Left lung (tissue), 10 donors: Measurements from ENCODE around the gene SCN1A. TPM values are rescaled to one million over a fixed set of nuclear protein-coding genes. Genes with fewer than 3 reads are reported as not detected.
"Not testable (repeated sequence)": the region's sequence is repeated elsewhere in the genome, so short reads cannot be mapped to it uniquely, and the experiment has no call there.

Experiments used
- ATAC-seq: fragments of 200-7000 bp; cut with Tn5 transposase; one replicate; pipeline ENCODE4 v1.9.1; 2020; ENCODE audit warnings: moderate library complexity
- DNase-seq, 4 donors: peaks; one replicate each; pipeline ENCODE4 v3.0.0-alpha.2; 2013 to 2020
- H3K27ac ChIP-seq, 2 donors: fragments of 200-600 bp; sonication (generic) in 1 of 2; one replicate each; pipeline versions ENCODE4 v1.5.0 to v1.8.0; 2020 to 2021
- H3K27me3 ChIP-seq, 2 donors: fragments of 200-600 bp; sonication (generic) in 1 of 2; one replicate each; pipeline versions ENCODE4 v1.5.0 to v1.8.0; 2020 to 2021
- H3K36me3 ChIP-seq, 2 donors: fragments of 200-600 bp; sonication (generic) in 1 of 2; one replicate each; pipeline versions ENCODE4 v1.5.0 to v1.8.0; 2020 to 2021
- H3K4me1 ChIP-seq, 2 donors: fragments of 200-600 bp; one replicate each; pipeline ENCODE4 v1.8.0; 2021
- H3K4me3 ChIP-seq, 2 donors: fragments of 200-600 bp; sonication (generic) in 1 of 2; one replicate each; pipeline versions ENCODE4 v1.5.0 to v1.8.0; 2020 to 2021; ENCODE audit warnings: mild to moderate bottlenecking in 1 of 2
- H3K9me3 ChIP-seq, 2 donors: fragments of 200-600 bp; sonication (generic) in 1 of 2; one replicate each; pipeline versions ENCODE4 v1.5.0 to v1.8.0; 2020 to 2021
- intact Hi-C, 2 donors: fragments of 100-400 bp; cut with DNase I; formaldehyde crosslinking; loops; one replicate each; pipeline versions ENCODE4 v1.11.2 to v1.14.2; 2022
- polyA plus RNA-seq, 6 donors: library from polyadenylated mRNA; unstranded; fragments of 120-200 nt; gene quantifications; one replicate each; pipeline ENCODE4 v1.2.1, GENCODE V29; 2013; ENCODE audit not compliant: insufficient read length in 6 of 6
- total RNA-seq, 2 donors: library from RNA; stranded (reverse); fragmentation: NEBNext Ultra II Directional; extraction: Animal tissue kit (Norgen Biotek cat#: 25700); gene quantifications; one replicate each; pipeline ENCODE4 v1.2.1, GENCODE V29; 2021
- TF ChIP-seq, protein P1 (sequence below), 2 donors: fragments of 200-600 bp; sonication (generic) in 1 of 2; IDR thresholded peaks; one replicate each; pipeline versions ENCODE4 v1.5.0 to v1.8.0; 2021; ENCODE audit warnings: antibody characterized with exemption in 2 of 2
- donor health status: DM: no; HTN: yes; CAD: no.
- donor health status: DM: no; HTN: no; CAD: no.

Gene SCN1A
- total and polyA plus RNA-seq, 8 donors = 0.60 to 18.0 (median 1.5) TPM

DNA sequence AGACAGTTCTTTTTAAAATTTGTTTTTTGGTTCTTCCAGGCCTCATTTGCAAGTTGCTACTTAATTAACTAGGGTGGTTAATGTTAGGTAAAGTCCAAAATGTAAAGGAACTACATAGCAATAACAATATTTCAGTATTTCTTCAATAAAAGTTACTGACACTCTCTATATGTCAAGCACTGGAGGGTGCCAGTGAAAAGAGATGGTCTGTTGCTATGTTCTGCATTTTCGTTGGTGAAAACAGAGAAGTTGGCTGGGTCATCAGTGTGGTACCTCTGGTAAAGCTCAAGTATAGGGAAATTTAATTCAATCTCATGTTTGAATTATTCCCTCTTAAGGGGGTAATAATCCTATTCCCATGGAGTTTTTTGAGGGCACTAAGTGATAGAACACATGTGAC lies 16.3 kb upstream of the SCN1A start:
- Histone ChIP-seq H3K36me3 (no peaks in the 10 kb centered on the region), H3K27me3 (no peaks in the 10 kb centered on the region), H3K27ac (no peak overlapping the region), H3K4me1 (no peaks in the 10 kb centered on the region), H3K4me3 (no peak overlapping the region), H3K9me3 (no peaks in the 10 kb centered on the region)
- ATAC-seq (no peak), DNase-seq (peak in 2 of 4 donors; percentile 33 to 58)
- intact Hi-C loops = no loop called here
- TF ChIP-seq, protein P1, sequence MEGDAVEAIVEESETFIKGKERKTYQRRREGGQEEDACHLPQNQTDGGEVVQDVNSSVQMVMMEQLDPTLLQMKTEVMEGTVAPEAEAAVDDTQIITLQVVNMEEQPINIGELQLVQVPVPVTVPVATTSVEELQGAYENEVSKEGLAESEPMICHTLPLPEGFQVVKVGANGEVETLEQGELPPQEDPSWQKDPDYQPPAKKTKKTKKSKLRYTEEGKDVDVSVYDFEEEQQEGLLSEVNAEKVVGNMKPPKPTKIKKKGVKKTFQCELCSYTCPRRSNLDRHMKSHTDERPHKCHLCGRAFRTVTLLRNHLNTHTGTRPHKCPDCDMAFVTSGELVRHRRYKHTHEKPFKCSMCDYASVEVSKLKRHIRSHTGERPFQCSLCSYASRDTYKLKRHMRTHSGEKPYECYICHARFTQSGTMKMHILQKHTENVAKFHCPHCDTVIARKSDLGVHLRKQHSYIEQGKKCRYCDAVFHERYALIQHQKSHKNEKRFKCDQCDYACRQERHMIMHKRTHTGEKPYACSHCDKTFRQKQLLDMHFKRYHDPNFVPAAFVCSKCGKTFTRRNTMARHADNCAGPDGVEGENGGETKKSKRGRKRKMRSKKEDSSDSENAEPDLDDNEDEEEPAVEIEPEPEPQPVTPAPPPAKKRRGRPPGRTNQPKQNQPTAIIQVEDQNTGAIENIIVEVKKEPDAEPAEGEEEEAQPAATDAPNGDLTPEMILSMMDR (IDR thresholded peaks at IDR 0.05) = no peak

DNA sequence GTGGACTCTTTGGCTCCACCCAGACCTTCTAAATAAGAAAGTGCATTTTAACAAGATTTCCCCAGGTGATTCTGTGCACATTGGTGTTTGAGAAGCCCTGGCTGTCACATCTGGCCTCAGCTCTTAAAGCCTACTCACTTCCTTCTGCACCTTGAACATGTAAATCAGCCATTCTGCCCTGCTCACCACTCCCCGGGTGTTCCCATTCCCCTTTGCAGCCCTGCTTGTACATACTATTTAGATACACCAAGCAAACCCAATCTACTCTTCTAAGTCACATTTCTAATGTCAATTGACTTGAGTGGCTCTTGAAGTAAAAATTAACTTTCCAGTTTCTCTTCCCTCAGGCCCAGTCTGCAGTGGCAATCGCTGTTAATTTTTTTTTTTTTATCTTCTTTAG lies 13.1 kb upstream of the SCN1A start:
- Histone ChIP-seq H3K36me3 (no peaks in the 10 kb centered on the region), H3K27ac (peak overlapping the region; percentile 7 to 56), H3K9me3 (no peaks in the 10 kb centered on the region), H3K4me3 (no peak overlapping the region), H3K4me1 (no peaks in the 10 kb centered on the region), H3K27me3 (peaks cover 0 to 7% of the 10 kb centered on the region in 2 donors)
- intact Hi-C loops = no loop called here
- DNase-seq (peak in 2 of 4 donors; percentile 39 to 57), ATAC-seq (peak; percentile 95)
- TF ChIP-seq, protein P1 (IDR thresholded peaks at IDR 0.05) = no peak

DNA sequence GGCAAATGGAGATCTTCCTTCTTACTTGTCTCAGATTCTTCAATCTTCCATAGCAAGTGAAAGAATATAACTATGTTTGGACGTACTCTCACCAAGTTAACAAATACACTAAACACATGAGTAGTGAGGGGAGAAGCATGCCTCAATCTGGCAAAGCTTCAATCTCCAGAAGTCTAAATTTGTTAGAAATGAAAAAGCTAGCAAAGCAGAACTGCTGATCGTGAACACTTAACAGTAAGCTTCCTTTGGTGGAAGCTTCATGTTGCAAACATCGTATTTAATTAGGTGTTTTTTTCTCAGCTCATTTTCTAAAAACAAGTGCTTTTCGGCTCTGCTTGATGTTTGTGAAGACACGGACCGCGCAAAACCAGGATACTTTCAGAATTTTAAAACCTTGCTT lies 12.7 kb upstream of the SCN1A start:
- no peaks in the 10 kb centered on the region for H3K9me3 ChIP-seq
- H3K36me3 ChIP-seq = no peaks in the 10 kb centered on the region
- no peak overlapping the region for H3K4me3 ChIP-seq
- DNase-seq = peak in 1 of 4 donors; percentile 29
- H3K27me3 ChIP-seq = peaks cover 0 to 7% of the 10 kb centered on the region in 2 donors
- no peaks in the 10 kb centered on the region for H3K4me1 ChIP-seq
- peak overlapping the region; percentile 7 to 56 for H3K27ac ChIP-seq
- TF ChIP-seq, protein P1 (IDR thresholded peaks at IDR 0.05) = no peak
- intact Hi-C loops = no loop called here
- no peak for ATAC-seq

DNA sequence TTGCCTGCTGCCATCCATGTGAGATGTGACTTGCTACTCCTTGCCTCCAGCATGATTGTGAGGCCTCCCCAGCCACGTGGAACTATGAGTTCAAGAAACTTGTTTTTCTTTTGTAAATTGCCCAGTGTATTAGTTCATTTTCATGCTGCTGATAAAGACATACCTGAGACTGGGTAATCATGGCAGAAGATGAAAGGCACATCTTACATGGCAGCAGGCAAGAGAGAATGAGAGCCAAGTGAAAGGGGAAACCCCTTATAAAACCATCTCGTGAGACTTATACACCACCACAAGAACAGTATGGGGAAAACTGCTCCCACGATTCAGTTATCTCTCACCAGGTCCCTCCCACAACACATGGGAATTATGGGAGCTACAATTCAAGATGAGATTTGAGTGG lies 11.7 kb upstream of the SCN1A start:
- ATAC-seq, intact Hi-C loops: not testable (repeated sequence)

DNA sequence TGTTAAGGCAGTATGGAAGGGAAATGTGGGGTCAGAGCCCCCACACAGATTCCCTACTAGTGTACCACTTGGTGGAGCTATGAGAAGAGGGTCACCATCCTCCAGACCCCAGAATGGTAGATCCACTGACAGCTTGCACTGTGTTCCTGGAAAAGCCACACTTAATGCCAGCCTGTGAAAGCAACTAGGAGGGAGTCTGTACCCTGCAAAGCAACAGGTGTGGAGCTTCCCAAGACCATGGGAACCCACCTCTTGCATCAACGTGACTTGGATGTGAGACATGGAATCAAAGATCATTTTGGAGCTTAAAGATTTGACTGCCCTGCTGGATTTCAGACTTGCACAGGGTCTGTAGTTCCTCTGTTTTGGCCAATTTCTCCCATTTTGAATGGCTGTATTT lies 10.8 kb upstream of the SCN1A start:
- H3K27me3 ChIP-seq = peaks cover 0 to 7% of the 10 kb centered on the region in 2 donors
- no peak for DNase-seq
- no peaks in the 10 kb centered on the region for H3K9me3 ChIP-seq
- TF ChIP-seq, protein P1 (IDR thresholded peaks at IDR 0.05) = no peak
- no peak overlapping the region for H3K27ac ChIP-seq
- ATAC-seq = no peak
- no peaks in the 10 kb centered on the region for H3K36me3 ChIP-seq
- no peak overlapping the region for H3K4me3 ChIP-seq
- H3K4me1 ChIP-seq = no peaks in the 10 kb centered on the region
- intact Hi-C loops = no loop called here

More for the DNA sequence above, 11.7 kb upstream of the SCN1A start:
- not testable (repeated sequence) for H3K9me3 ChIP-seq, H3K4me3 ChIP-seq, H3K27ac ChIP-seq, H3K27me3 ChIP-seq, H3K36me3 ChIP-seq, H3K4me1 ChIP-seq, DNase-seq

DNA sequence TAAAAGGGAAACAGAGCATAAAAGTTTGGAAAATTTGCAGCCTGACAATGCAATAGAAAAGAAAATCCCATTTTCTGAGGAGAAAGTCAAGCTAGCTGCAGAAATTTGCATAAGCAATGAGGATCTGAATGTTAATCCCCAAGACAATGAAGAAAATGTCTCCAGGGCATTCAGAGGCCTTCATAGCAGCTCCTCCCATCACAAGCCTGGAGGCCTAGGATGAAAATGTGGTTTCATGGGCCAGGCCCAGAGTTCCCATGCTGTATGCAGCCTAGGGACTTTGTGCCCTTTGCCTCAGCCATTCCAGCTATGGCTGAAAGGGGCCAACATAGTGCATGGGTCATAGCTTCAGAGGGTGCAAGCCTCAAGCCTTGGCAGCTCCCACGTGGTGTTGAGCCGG lies 10.3 kb upstream of the SCN1A start:
- H3K4me1 ChIP-seq = no peaks in the 10 kb centered on the region
- no peaks in the 10 kb centered on the region for H3K9me3 ChIP-seq
- H3K36me3 ChIP-seq = no peaks in the 10 kb centered on the region
- peaks cover 0 to 7% of the 10 kb centered on the region in 2 donors for H3K27me3 ChIP-seq
- no peak overlapping the region for H3K4me3 ChIP-seq
- no peak for DNase-seq
- no peak for ATAC-seq
- intact Hi-C loops = no loop called here
- TF ChIP-seq, protein P1 (IDR thresholded peaks at IDR 0.05) = no peak
- no peak overlapping the region for H3K27ac ChIP-seq
